MG63 (cell line): ENCODE measurements around the gene TPGS2. TPM values are rescaled to one million over a fixed set of nuclear protein-coding genes. Genes with fewer than 3 reads are reported as not detected.

Source experiments
- DNase-seq: peaks from one replicate; pipeline ENCODE4 v3.0.0-alpha.2; 2020
- H3K27me3 ChIP-seq: fragments of 250-450 bp; sonication (Bioruptor Pico); 2 replicates; pipeline ENCODE4 v1.5.1; 2020; ENCODE audit warnings: mild to moderate bottlenecking, moderate library complexity
- H3K36me3 ChIP-seq: fragments of 250-450 bp; sonication (Bioruptor Pico); 2 replicates; pipeline ENCODE4 v1.5.1; 2020; ENCODE audit warnings: mild to moderate bottlenecking, moderate library complexity
- H3K4me3 ChIP-seq: fragments of 250-450 bp; sonication (Bioruptor Pico); 2 replicates; pipeline ENCODE4 v1.5.1; 2020; ENCODE audit warnings: mild to moderate bottlenecking, moderate library complexity
- H3K9me3 ChIP-seq: fragments of 250-450 bp; sonication (Bioruptor Pico); 2 replicates; pipeline ENCODE4 v1.5.1; 2020; ENCODE audit warnings: mild to moderate bottlenecking, moderate library complexity
- total RNA-seq: library from RNA; depleted of rRNA; stranded (reverse); fragments of >200 nt; shearing (Covaris generic); gene quantifications from 2 replicates; pipeline ENCODE4 v1.2.3, GENCODE V29; 2014; ENCODE audit warnings: low replicate concordance

The TPGS2 gene
- total RNA-seq, 1 experiment from 2014 or later = 127 TPM

- no peaks in the 10 kb centered on the region for H3K9me3 ChIP-seq
- DNase-seq = no peak
- H3K4me3 ChIP-seq = no peak overlapping the region
- no peaks in the 10 kb centered on the region for H3K27me3 ChIP-seq
- H3K36me3 ChIP-seq = no peaks in the 10 kb centered on the region
Observed at GRCh38 chr18:36808681-36809080, 20.1 kb downstream of the TPGS2 start.

DNA sequence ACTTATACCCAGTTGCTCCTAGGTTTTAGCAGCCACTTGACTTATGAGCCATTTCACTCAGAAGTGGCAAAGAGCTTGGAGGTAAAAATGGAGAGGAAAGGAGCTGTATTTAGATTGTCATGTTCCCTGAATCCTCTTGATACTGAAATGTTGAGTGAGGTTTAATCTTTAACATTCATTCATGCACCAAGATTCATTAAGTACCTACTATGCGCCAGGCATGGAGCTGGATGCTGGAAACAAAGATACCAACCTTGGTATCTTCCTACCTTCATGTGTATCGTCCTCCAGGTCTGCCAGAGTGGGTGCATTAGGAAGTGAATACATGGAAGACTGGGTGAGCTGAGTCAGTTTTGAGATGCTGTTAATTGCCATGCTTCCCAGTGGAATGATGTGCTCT lies 23.7 kb downstream of the TPGS2 start:
- DNase-seq = no peak
- Histone ChIP-seq H3K9me3 (no peaks in the 10 kb centered on the region), H3K4me3 (no peak overlapping the region), H3K27me3 (no peaks in the 10 kb centered on the region), H3K36me3 (peaks cover 2% of the 10 kb centered on the region; the same call in 1 of the 2 replicates)

DNA sequence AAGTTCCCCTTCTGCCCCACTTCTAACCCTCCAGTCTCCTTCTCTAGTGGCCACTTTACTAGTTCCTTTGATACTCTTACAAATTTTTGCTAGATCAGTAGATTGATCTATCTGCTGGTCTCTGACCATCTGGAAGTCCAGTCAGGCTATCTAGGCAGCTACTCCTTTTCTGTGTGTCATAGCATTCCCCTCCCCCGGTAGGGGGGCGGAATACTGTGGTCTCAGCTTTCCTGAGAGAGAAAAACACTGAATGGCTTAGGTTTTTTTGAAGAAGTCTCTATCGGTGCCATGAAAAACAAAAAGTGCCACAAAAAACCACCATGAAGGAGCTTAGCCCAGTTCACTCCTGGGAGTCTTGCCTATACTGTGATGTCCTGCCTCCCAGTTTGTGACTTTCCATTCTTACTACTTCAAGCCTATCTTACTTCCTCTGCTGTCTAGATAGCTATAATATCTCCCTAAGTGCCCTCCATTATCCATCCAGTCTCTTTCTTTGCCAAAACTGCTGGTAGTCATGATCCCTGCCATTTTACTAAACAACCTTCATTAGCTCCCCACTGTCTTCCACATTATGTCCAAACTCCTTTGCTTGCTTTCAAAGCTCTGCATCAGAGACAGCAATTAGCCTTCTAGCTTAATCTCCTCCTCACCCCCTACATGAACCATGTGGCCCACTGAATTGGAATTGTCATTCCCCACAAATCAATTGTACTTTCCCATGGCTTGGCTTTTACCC lies 29.9 kb downstream of the TPGS2 start:
- H3K27me3 ChIP-seq = no peaks in the 10 kb centered on the region
- DNase-seq = no peak
- peaks cover 2% of the 10 kb centered on the region; the same call in 1 of the 2 replicates for H3K36me3 ChIP-seq
- H3K9me3 ChIP-seq = no peaks in the 10 kb centered on the region
- H3K4me3 ChIP-seq = no peak overlapping the region

DNA sequence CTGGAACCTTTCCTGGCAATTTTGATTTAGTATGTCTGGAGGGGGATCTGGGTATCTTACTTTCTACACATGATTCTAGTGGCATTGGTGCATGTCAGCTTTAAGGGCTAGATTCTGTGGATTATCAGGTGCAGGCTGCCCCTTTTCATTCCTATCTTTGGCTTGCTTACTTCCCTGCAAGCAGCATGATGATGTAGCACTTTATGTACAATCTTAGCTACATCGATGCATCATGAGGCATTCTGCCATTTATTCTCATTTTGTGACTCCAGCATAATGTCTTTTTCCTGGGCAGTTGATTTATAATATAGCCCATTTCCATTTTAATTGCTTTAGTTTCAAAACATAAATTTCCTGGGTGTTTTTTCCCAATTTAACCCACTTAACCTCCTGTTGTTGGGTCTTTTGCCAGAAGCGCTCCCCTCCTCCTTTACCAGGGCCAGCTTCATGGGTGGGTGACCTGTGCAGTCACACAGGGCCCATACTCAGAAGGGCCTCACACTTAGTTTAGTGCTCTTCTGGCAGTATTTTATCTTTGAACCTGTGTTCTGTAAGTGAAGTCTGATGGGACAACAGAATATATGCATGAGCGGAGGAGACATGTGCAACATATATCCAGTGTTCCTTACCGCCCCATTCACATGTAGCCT lies 36.0 kb downstream of the TPGS2 start:
- H3K27me3 ChIP-seq = no peaks in the 10 kb centered on the region
- no peak for DNase-seq
- no peak overlapping the region for H3K4me3 ChIP-seq
- no peaks in the 10 kb centered on the region for H3K36me3 ChIP-seq
- H3K9me3 ChIP-seq = no peaks in the 10 kb centered on the region

- no peaks in the 10 kb centered on the region for H3K9me3 ChIP-seq
- H3K4me3 ChIP-seq = no peak overlapping the region
- DNase-seq = peak; percentile 10
- no peaks in the 10 kb centered on the region for H3K36me3 ChIP-seq
- H3K27me3 ChIP-seq = no peaks in the 10 kb centered on the region
Observed at GRCh38 chr18:36786686-36787085, 42.1 kb downstream of the TPGS2 start.

DNA sequence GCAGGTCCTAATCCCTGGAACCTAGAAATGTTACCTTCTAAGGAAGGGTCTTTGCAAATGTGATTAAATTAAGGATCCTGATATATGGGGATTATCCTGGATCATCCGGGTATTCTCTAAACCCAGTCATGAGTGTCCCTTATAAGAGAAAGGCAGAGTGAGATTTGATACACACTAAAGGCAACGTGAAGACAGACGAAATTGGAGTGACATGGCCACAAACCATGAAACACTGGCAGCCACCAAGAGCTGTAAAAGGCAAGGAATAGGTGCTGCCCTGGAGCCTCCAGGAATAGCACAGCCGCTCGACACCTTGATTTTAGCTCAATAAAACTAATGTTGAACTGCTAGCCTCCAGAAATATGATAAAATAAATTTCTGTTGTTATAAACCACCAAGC lies 45.0 kb downstream of the TPGS2 start:
- Histone ChIP-seq H3K27me3 (no peaks in the 10 kb centered on the region), H3K9me3 (no peaks in the 10 kb centered on the region), H3K36me3 (no peaks in the 10 kb centered on the region), H3K4me3 (no peak overlapping the region)
- no peak for DNase-seq

DNA sequence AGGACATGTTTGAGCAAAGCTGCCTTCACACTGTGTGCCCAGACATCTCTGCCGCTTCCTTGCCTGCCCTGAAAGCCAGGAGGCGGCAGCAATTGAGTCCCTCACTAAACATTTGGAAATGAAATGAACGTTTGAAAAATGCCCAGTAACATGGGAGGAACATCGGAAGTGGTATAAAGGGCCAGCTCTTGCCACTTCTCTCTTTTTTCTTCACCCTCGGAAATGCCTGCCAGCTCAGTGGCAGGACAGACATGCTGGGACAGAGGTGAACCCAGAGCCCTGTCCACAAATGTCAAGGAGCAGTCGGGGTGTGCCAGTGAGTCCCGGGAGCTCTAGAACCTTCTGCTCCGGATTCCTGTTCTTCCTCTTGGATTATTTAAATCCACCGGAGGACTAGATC lies 46.1 kb downstream of the TPGS2 start:
- no peak overlapping the region for H3K4me3 ChIP-seq
- DNase-seq = no peak
- no peaks in the 10 kb centered on the region for H3K27me3 ChIP-seq
- H3K9me3 ChIP-seq = no peaks in the 10 kb centered on the region
- H3K36me3 ChIP-seq = no peaks in the 10 kb centered on the region

DNA sequence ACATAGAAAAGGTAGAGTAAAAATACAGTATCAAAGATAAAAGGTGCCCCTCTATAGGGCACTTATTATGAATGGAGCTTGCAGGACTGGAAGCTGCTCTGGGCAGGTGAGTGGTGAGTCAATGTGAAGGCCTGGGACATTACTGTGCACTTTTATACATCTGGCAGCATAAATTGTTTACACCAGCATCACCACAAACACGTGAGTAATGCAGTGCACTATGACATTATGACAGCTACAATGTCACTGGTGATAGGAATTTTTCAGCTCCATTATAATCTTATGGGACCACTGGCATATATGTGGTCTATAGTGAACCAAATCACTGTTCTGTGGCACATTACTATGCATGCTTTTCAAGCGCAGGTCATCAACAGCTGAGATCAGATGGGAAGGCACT lies 48.1 kb downstream of the TPGS2 start:
- DNase-seq = no peak
- Histone ChIP-seq H3K27me3 (no peaks in the 10 kb centered on the region), H3K9me3 (no peaks in the 10 kb centered on the region), H3K4me3 (no peak overlapping the region), H3K36me3 (no peaks in the 10 kb centered on the region)

DNA sequence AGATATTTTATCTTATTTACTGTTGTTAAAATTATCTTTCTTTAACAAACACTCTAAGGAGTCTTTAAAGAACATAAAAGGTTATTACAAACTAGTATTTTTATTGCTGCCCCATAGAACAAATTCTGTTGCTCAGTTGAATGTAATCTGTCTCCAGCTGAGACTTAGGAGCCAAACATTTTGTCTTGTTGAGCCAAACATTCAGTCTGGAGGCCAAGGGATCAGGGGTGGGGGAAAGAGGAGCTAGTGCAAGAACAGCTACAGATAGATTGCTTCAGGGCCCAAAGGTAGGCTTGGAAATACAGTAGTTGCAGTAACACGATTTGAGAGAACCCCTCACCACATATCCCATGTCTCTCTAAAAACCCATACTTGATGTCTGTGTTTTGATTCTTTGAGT lies 51.2 kb downstream of the TPGS2 start:
- Histone ChIP-seq H3K9me3 (no peaks in the 10 kb centered on the region), H3K27me3 (no peaks in the 10 kb centered on the region), H3K36me3 (no peaks in the 10 kb centered on the region), H3K4me3 (no peak overlapping the region)
- no peak for DNase-seq

DNA sequence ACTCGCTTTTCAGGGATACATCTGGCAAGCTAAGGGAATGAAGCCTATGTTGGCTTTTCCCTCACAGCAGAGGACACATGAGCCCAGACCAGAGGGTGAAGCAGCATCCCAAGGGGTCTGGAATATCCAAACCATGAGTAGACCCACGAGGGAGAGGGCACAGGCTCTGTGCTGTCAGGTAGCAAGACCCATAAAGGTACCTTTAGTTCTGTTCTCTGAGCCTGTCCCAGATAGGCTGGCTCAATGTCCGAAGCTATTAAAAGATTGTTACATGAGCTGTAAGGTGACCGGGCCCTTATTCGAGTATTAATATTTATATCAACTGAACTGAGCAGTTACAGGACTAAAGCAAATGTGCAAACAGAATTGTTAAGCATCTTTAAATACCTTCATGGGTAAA lies 52.2 kb downstream of the TPGS2 start:
- Histone ChIP-seq H3K27me3 (no peaks in the 10 kb centered on the region), H3K9me3 (no peaks in the 10 kb centered on the region), H3K4me3 (no peak overlapping the region), H3K36me3 (no peaks in the 10 kb centered on the region)
- DNase-seq = no peak

GRCh38 chr18:36775396-36775795 lies 53.4 kb downstream of the TPGS2 start:
- DNase-seq = no peak
- no peaks in the 10 kb centered on the region for H3K36me3 ChIP-seq

GRCh38 chr18:36772241-36772723 lies 56.5 kb downstream of the TPGS2 start:
- DNase-seq = no peak
- H3K9me3 ChIP-seq = no peaks in the 10 kb centered on the region
- H3K4me3 ChIP-seq = no peak overlapping the region
- no peaks in the 10 kb centered on the region for H3K27me3 ChIP-seq
- no peaks in the 10 kb centered on the region for H3K36me3 ChIP-seq

More at GRCh38 chr18:36775396-36775795, 53.4 kb downstream of the TPGS2 start:
- Histone ChIP-seq H3K9me3 (no peaks in the 10 kb centered on the region), H3K27me3 (no peaks in the 10 kb centered on the region), H3K4me3 (no peak overlapping the region)

DNA sequence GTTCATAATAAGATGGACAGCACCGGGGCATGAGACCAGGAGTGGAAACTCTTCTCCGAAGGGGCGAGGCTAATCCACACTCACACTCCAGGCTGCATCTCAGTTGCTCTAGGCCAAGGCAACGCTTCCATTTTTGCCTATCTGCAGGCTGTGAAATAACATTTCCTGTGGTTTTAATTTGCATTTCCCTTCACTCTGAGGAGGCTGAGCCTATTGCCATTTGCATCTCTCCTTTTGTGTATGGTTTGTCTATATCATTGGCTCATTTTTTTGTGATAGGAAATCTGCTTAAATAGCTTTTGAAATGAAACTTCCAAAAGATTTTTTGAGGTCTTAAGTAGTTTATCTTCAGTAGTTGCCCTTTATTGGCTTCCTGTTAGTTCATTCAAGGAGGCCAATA lies 57.6 kb downstream of the TPGS2 start:
- Histone ChIP-seq H3K4me3 (no peak overlapping the region), H3K9me3 (no peaks in the 10 kb centered on the region), H3K27me3 (no peaks in the 10 kb centered on the region), H3K36me3 (no peaks in the 10 kb centered on the region)
- no peak for DNase-seq

DNA sequence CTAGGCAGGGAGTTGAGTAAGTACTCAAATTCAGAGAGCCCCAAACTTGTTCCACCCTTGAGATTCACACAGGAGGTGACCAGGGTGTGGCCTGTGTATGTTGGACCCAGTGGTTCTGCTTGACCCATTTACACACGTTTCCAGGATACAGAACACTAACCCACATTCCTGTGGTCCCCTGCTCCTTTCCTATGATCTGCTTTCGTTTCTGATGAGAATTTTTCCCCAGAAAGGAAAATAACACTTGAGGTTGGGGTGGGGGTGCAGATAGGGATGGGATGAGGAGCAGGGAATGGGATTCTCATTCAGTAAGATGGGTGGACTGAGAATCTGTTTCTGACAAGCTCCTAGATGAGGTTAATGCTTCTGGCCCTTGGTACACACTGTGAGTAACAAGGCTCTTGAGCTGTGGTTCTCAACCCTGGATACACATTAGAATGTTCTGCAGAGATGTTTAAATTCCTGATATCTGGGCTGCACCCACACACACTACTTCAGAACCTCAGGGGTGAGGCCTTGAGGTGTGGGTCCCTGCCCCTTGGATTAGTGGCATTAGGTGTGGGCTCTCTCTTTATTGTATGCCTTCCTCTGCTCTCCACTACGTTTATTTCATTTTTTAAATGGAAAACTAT lies 58.4 kb downstream of the TPGS2 start:
- Histone ChIP-seq H3K36me3 (no peaks in the 10 kb centered on the region), H3K4me3 (no peak overlapping the region), H3K27me3 (no peaks in the 10 kb centered on the region), H3K9me3 (no peaks in the 10 kb centered on the region)
- no peak for DNase-seq

- Histone ChIP-seq H3K27me3 (no peaks in the 10 kb centered on the region), H3K9me3 (no peaks in the 10 kb centered on the region), H3K36me3 (no peaks in the 10 kb centered on the region), H3K4me3 (no peak overlapping the region)
- peak; percentile 6 for DNase-seq
Observed at GRCh38 chr18:36769611-36770314, 59.0 kb downstream of the TPGS2 start.

GRCh38 chr18:36769172-36769571 lies 59.6 kb downstream of the TPGS2 start:
- peak; percentile 5 for DNase-seq

DNA sequence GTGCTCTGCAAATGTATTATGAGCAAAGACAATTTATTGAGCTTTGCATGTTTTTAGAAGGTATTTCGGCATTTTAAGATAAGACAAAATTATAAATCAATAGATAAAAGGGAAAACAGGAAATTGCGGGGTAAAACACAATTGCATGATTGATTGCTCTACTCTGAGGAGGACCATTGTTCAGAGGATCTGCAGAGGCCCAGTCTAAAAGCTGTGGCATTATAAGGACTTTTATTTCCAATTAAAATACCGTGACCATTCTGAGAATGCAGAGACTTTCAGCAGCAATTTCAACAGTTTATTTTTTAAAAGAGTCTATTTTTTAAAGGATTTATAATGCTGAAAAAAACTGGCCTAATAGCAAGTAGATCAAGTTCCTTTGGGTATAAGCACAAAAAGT lies 62.0 kb downstream of the TPGS2 start:
- no peak overlapping the region for H3K4me3 ChIP-seq
- no peaks in the 10 kb centered on the region for H3K9me3 ChIP-seq
- DNase-seq = no peak
- H3K36me3 ChIP-seq = no peaks in the 10 kb centered on the region
- no peaks in the 10 kb centered on the region for H3K27me3 ChIP-seq

More at GRCh38 chr18:36769172-36769571, 59.6 kb downstream of the TPGS2 start:
- Histone ChIP-seq H3K9me3 (no peaks in the 10 kb centered on the region), H3K36me3 (no peaks in the 10 kb centered on the region), H3K27me3 (no peaks in the 10 kb centered on the region), H3K4me3 (no peak overlapping the region)
